Measurements from ENCODE around the gene ARCN1.

The ARCN1 gene

GRCh38 chr11:118572061-118572980, at the start of gene ARCN1:
ARCN1 (plus strand) TSS chr11:118572409; CDS start chr11:118572548, 139 bp downstream.
- peak; percentile 75 to 91 (median 85) for DNase-seq

GRCh38 chr11:118522571-118523072, 49.6 kb upstream of the ARCN1 start:
- no peak for DNase-seq

- DNase-seq = peak; percentile 26 to 45 (median 36)
Observed at GRCh38 chr11:118524356-118524755, 47.9 kb upstream of the ARCN1 start.

- no peak for DNase-seq
Observed at GRCh38 chr11:118524757-118525470, 47.3 kb upstream of the ARCN1 start.

GRCh38 chr11:118526688-118527087, 45.5 kb upstream of the ARCN1 start:
- DNase-seq = no peak

DNA sequence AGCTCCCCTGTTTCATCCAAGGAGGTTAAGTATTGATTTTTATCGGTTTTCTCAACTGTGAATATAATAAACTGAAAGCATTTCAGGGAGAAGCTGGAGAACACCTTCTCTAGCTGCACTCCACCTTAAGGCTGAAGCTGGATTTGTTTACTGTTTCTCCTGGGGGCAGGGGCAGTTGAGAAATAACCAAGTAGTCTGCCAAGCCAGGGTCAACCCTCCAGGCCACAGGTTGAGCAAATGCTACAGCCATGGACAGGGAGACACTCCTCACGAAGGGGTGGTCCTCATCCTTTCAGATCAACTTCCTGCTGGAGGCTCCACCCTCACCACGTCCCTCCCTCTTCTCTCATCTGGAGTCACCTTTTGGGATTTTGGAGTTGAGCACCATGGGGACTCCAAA, 45.1 kb upstream of the ARCN1 start, which contains the start of gene TTC36:
Gene TTC36, plus strand, starts transcription at position 366 of the 400 bp plus-strand sequence. Its CDS starts 21 bp downstream, at position 387.
- DNase-seq = no peak

GRCh38 chr11:118528511-118528910, 43.7 kb upstream of the ARCN1 start:
- DNase-seq = no peak

DNA sequence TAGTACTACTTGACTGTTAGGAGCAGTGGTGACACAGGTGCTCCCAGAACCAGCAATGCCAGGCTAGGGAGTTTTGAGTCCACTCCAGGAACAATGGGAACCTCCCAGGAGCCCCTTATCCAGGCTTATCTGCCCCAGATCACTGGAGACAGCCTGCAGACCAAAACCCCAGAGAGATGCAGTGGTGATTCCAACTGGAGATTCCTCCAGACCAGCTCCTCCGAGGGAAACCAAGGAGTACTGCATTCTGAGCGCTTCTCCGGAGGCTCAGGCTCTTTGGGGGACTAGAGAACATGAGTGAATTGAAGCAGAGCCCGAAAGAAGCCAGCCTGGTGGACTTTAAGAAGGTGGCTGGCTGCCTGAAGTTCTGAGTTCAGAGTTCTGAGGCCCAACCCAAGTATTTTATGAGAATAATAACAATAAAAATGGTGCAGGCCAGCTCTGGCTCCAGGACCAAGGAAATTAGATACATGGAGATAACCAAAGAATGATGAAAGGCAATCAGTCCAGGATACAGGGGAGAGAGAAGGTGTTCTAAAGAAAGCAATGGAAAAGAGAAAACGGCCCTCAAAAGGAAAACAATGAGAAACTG, 42.5 kb upstream of the ARCN1 start:
- no peak for DNase-seq

DNA sequence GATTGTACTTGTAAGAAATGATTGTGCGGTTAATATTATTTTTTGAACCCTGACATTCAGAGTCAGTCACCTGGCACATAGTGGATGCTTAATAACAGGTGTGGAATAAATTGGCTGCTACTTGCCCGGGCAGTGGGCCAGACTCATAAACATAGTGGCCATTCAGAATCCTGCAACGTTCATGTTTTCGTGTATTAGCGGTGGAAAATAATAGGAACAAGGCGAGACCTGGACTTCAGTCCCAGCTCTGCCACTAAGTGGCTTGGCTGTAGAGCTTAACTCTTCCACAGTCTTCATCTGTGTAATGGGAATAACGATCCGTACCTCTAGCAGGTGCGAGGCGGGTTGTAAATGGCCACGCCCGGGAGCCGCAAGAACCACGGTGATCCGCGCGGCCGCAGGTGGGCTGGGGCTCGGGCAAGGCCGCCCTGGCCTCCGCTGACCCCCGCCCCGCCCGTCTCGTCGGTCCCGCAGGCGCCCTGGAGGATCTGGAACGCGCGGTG, 42.0 kb upstream of the ARCN1 start:
- DNase-seq = no peak

DNA sequence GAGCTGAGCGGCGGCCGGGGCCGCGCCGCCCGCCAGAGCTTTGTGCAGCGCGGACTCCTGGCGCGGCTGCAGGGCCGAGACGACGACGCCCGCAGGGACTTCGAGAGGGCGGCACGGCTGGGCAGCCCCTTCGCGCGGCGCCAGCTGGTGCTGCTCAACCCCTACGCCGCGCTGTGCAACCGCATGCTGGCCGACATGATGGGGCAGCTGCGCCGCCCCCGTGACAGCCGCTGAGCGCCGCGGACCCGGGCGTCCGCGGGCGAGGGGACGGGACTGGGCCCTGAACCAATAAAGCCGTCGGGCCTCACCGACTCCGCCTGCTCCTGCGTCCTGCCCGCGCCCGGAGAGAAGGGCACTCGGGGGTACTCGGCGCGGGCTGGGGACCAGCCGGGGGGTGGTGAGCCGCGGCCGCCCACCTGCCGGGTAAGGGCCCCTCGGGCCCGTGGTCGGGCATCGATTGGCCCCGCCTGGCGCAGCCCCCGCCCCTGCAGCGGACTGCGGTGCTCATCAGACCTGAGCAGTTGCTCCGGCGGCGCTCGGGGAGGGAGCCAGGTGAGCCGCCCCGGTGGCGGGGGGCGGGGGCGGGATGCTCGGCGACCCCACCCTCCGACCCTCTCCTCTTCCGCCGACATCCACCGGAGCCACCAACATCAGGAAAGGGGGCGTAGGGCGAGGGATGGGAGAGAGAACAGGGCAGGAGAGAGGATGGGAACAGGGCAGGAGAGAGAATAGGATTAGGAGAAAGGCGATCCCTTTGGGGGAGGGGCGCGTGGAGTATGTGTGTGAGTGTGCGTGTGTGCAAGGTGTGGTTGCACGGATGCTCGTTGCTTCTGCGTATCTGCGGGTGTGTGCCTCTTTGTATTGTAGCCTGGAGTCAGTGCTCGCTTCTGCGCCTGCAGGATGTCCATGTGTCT, 41.3 kb upstream of the ARCN1 start, which contains the start of gene TMEM25:
Gene TMEM25, plus strand, starts transcription at position 510 of the 914 bp plus-strand sequence. CDS start 610 bp downstream, outside the sequence.
- DNase-seq = peak; percentile 46 to 73 (median 49)

- no peak for DNase-seq
Observed at GRCh38 chr11:118531597-118532084, 40.6 kb upstream of the ARCN1 start.

DNA sequence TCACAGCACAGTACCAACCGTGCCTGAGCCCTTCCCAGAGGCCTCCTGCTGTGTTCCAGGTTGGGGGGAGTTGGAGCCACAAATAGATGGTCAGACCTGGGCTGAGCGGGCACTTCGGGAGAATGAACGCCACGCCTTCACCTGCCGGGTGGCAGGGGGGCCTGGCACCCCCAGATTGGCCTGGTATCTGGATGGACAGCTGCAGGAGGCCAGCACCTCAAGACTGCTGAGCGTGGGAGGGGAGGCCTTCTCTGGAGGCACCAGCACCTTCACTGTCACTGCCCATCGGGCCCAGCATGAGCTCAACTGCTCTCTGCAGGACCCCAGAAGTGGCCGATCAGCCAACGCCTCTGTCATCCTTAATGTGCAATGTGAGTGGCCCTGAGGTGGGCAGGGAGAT, 40.1 kb upstream of the ARCN1 start:
- DNase-seq = no peak

- DNase-seq = no peak
Observed at GRCh38 chr11:118532852-118533768, 39.1 kb upstream of the ARCN1 start.

- no peak for DNase-seq
Observed at GRCh38 chr11:118533769-118534729, 38.2 kb upstream of the ARCN1 start.

DNA sequence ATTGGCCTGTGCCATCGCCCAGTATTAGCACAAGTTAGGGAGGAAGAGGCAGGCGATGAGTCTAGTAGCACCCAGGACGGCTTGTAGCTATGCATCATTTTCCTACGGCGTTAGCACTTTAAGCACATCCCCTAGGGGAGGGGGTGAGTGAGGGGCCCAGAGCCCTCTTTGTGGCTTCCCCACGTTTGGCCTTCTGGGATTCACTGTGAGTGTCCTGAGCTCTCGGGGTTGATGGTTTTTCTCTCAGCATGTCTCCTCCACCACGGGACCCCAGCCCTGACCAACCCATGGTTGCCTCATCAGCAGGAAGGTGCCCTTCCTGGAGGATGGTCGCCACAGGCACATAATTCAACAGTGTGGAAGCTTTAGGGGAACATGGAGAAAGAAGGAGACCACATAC, 36.9 kb upstream of the ARCN1 start:
- no peak for DNase-seq

DNA sequence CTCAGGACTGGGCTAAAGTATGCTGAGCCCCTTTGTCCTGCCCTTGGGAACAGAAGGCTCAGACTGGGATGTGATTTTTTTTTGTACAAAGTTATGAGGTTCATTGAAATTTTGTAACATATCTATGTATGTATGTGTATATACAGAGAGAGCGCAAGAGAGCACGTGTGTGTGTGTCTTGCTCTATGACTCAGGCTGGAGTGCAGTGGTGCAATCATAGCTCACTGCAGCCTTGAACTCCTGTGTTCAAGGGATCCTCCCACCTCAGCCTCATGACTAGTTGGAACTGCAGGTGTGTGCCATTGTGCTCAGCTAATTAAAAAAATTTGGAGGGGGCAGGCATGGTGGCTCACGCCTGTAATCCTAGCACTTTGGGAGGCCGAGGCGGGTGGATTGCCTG, 35.5 kb upstream of the ARCN1 start:
- DNase-seq = peak in 1 of 3 donors; percentile 19

DNA sequence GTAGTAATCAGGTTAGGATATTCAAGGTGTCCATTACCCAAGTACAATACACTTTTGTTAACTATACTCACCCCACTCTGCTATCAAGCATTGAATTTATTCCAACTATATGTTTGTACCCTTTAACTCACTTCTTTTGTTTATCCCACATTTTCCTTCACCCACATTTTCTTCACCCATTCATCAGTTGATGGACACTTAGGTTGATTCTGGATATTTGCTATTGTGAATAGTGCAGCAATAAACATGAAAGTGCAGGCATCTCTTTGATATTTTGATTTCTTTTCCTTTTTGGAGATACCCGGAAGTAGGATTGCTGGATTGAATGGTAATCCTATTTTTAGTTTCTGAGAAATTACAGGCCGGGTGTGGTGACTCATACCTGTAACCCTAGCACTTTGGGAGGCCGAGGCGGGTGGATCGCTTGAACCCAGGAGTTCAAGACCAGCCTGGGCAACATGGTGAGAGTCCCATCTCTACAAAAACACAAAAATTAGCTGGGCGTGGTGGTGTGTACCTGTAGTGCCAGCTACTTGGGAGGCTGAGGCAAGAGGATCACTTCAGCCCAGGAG, 34.7 kb upstream of the ARCN1 start:
- no peak for DNase-seq

- DNase-seq = no peak
Observed at GRCh38 chr11:118544010-118544646, 28.1 kb upstream of the ARCN1 start.

All from suppressor macrophage treated with lipopolysaccharide for 1 hour (primary cell).